Osteoblast (primary cell): Measurements from ENCODE around the gene STARD3. TPM values are rescaled to one million over a fixed set of nuclear protein-coding genes. Genes with fewer than 3 reads are reported as not detected.

ENCODE experiments used
- DNase-seq: peaks from one replicate; pipeline ENCODE4 v3.0.0; 2011; ENCODE audit warnings: low spot score, mixed read lengths; ENCODE audit not compliant: insufficient read length; ENCODE audit errors: missing footprints
- H2AFZ ChIP-seq: 2 replicates; pipeline ENCODE4 v1.6.0; 2011; ENCODE audit warnings: mild to moderate bottlenecking, low read length
- H3K27ac ChIP-seq: 2 replicates; pipeline ENCODE4 v1.5.1; 2011; ENCODE audit warnings: mild to moderate bottlenecking, low read depth, low read length, moderate library complexity
- H3K27me3 ChIP-seq: 2 replicates; pipeline ENCODE4 v1.6.0; 2012; ENCODE audit warnings: mild to moderate bottlenecking, control low read depth, inconsistent platforms, low read length, moderate library complexity; ENCODE audit not compliant: insufficient read depth
- H3K36me3 ChIP-seq: 2 replicates; pipeline ENCODE4 v1.5.1; 2011; ENCODE audit warnings: mild to moderate bottlenecking, low read length, control low read depth, moderate library complexity; ENCODE audit not compliant: insufficient read depth
- H3K4me1 ChIP-seq: 2 replicates; pipeline ENCODE4 v1.5.1; 2011; ENCODE audit warnings: mild to moderate bottlenecking, low read length, control low read depth, moderate library complexity; ENCODE audit not compliant: insufficient read depth
- H3K4me2 ChIP-seq: 2 replicates; pipeline ENCODE4 v1.6.0; 2011; ENCODE audit warnings: mild to moderate bottlenecking, low read length; ENCODE audit not compliant: insufficient read depth
- H3K4me3 ChIP-seq: fragments of 200-600 bp; sonication (generic); 3 replicates; pipeline ENCODE4 v1.5.1; 2012; ENCODE audit warnings: mild to moderate bottlenecking, low read length, inconsistent platforms; ENCODE audit not compliant: insufficient read depth
- H3K79me2 ChIP-seq: 2 replicates; pipeline ENCODE4 v1.6.0; 2012; ENCODE audit warnings: mild to moderate bottlenecking, low read length, control low read depth, inconsistent platforms; ENCODE audit not compliant: insufficient read depth
- H3K9me3 ChIP-seq: 2 replicates; pipeline ENCODE4 v1.5.1; 2011; ENCODE audit warnings: low read depth, low read length, control low read depth
- H4K20me1 ChIP-seq: 2 replicates; pipeline ENCODE4 v1.6.0; 2012; ENCODE audit warnings: mild to moderate bottlenecking, low read length, control low read depth; ENCODE audit not compliant: insufficient read depth
- total RNA-seq: library from RNA; depleted of rRNA; stranded (reverse); fragments of >200 nt; gene quantifications from 2 replicates; pipeline ENCODE4 v1.2.3, GENCODE V29; 2012
- TF ChIP-seq, protein P1 (sequence below): IDR thresholded peaks from 2 replicates; pipeline ENCODE4 v1.5.1; 2011; ENCODE audit warnings: mild to moderate bottlenecking, low read depth, low read length, moderate library complexity; ENCODE audit errors: extremely low read depth

Gene STARD3
- total RNA-seq, 1 donor = 35.8 TPM

DNA sequence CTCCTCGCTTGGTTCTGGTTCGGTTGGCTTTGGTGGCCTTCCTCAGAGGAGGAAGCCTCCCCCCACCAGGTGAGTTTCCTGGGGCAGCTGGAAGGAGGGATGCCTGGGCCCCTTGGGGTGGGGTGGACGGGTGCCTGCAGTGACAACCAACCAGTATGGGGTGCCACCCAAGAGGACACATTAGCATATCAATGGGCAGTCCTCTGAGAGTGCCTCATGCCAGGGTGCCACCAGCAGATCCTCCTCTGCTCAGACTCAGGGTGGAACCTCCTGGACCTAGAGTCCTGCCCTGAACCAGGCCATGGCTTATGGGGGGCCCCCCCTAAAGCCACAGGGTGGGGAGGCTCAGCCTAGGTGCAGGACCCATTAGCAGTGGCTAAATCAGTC is 7.5 kb upstream of the STARD3 start:
- Histone ChIP-seq H3K9me3 (no peaks in the 10 kb centered on the region), H3K79me2 (no peaks in the 10 kb centered on the region), H3K36me3 (no peaks in the 10 kb centered on the region), H3K27me3 (peaks cover 83% of the 10 kb centered on the region), H3K4me3 (no peak overlapping the region), H3K27ac (no peak overlapping the region), H2AFZ (no peak overlapping the region), H4K20me1 (no peaks in the 10 kb centered on the region), H3K4me2 (no peak overlapping the region), H3K4me1 (no peaks in the 10 kb centered on the region)
- TF ChIP-seq, protein P1, sequence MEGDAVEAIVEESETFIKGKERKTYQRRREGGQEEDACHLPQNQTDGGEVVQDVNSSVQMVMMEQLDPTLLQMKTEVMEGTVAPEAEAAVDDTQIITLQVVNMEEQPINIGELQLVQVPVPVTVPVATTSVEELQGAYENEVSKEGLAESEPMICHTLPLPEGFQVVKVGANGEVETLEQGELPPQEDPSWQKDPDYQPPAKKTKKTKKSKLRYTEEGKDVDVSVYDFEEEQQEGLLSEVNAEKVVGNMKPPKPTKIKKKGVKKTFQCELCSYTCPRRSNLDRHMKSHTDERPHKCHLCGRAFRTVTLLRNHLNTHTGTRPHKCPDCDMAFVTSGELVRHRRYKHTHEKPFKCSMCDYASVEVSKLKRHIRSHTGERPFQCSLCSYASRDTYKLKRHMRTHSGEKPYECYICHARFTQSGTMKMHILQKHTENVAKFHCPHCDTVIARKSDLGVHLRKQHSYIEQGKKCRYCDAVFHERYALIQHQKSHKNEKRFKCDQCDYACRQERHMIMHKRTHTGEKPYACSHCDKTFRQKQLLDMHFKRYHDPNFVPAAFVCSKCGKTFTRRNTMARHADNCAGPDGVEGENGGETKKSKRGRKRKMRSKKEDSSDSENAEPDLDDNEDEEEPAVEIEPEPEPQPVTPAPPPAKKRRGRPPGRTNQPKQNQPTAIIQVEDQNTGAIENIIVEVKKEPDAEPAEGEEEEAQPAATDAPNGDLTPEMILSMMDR = no peak
- no peak for DNase-seq

DNA sequence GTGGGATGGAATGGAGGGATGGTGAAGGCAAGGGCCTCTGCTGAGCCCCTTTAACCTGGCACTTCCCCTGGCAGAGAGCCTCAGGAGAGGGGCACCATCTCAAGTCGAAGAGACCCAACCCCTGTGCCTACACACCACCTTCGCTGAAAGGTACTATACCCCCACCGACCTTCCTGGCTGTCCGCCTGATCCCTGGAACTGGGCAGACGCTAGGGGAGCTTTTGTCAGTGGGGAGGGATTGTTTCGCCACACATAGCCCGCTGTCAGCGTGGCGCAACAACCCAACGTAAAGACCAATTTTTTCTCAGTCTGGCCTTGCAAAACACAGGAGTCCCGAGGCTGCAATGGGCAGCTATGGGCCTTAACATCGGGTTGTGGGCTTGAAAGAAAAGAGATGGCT is 7.0 kb upstream of the STARD3 start:
- no peaks in the 10 kb centered on the region for H3K36me3 ChIP-seq
- no peak for DNase-seq
- no peaks in the 10 kb centered on the region for H3K79me2 ChIP-seq
- H3K4me3 ChIP-seq = no peak overlapping the region
- no peak overlapping the region for H3K27ac ChIP-seq
- H3K4me1 ChIP-seq = no peaks in the 10 kb centered on the region
- TF ChIP-seq, protein P1 = no peak
- H3K9me3 ChIP-seq = no peaks in the 10 kb centered on the region
- no peak overlapping the region for H2AFZ ChIP-seq
- H4K20me1 ChIP-seq = no peaks in the 10 kb centered on the region
- H3K4me2 ChIP-seq = no peak overlapping the region
- peaks cover 79% of the 10 kb centered on the region for H3K27me3 ChIP-seq

DNA sequence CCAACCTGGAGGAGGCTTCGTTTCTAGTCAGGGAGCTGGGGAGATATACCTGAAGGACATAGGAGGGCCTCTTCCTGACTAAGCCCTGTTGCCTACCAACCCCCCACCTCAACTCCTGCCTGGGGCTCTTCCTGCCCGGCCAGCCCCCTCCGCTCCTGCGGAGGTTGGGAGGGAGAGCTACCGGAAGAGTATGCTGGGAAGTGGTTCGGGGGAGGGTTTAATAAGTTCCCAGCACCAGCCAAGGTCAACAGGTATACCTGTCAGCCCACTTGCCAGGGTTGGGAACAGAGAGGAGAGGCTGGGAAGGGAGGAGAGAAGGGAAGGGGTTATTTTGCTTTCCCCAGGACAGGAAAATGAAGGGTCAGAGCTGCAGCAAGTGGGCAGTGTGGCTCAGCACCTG is 5.5 kb upstream of the STARD3 start:
- no peak for DNase-seq
- Histone ChIP-seq H3K79me2 (no peaks in the 10 kb centered on the region), H3K9me3 (no peaks in the 10 kb centered on the region), H3K4me2 (no peak overlapping the region), H3K4me1 (no peaks in the 10 kb centered on the region), H2AFZ (no peak overlapping the region), H4K20me1 (no peaks in the 10 kb centered on the region), H3K27me3 (peaks cover 64% of the 10 kb centered on the region), H3K4me3 (no peak overlapping the region), H3K36me3 (no peaks in the 10 kb centered on the region), H3K27ac (no peak overlapping the region)
- TF ChIP-seq, protein P1 = no peak

DNA sequence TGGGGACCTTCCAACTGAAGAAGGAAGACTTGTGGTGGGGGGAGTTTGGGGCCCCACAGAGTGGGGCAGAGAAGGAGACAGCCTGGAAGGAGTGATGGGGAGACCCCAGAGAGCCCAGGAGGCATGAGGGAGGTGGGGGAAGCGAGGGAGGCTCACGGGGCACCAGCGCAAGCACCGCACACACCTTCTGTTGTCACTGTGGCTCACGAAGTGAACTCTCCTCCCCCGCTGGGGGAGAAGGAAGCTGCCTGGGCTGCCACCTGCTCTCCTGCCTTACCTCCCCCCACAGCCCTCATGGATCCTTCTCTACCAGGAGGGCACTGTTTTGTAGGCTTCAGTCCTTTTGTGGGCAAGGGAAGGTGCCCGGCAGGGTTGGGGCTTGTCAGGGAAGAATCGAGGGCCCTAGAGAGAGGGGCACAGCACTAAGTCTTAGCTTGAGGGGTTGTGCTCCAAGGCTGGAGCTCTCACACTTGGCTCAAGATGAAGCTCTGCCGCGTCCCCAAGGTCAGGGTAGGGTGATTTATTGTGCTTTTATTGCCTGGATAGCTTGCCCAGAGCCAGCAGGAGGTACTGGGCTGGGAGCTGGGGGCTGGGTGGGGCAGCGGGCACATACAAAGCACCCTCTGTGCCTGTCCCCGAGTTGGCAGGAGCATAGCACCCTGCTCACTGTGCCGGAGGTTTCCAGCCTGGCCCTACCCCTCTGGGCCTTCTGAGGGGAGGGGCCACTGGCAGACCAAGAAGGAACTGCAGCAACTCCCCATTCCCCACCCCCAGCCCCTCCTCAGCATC is 4.6 kb upstream of the STARD3 start:
- H3K27me3 ChIP-seq = peaks cover 54% of the 10 kb centered on the region

More for the DNA sequence above, 4.6 kb upstream of the STARD3 start:
- no peak overlapping the region for H3K4me2 ChIP-seq
- no peaks in the 10 kb centered on the region for H4K20me1 ChIP-seq
- H3K9me3 ChIP-seq = no peaks in the 10 kb centered on the region
- H3K4me1 ChIP-seq = peaks cover 4% of the 10 kb centered on the region
- no peak overlapping the region for H3K27ac ChIP-seq
- TF ChIP-seq, protein P1 = no peak
- no peaks in the 10 kb centered on the region for H3K36me3 ChIP-seq
- DNase-seq = no peak
- no peak overlapping the region for H2AFZ ChIP-seq
- peaks cover 4% of the 10 kb centered on the region for H3K79me2 ChIP-seq
- no peak overlapping the region for H3K4me3 ChIP-seq
